Measurements from ENCODE around the gene HPGD.

GRCh38 chr4:174550541-174550940 lies 28.3 kb upstream of the HPGD start:
- TF ChIP-seq POLR2A (IDR thresholded peaks at IDR 0.05) (no peak), CTCF (IDR thresholded peaks at IDR 0.05) (no peak)

All from Peyer's patch (tissue), 4 donors.